CD14-positive monocyte (primary cell): Measurements from ENCODE around the gene JAKMIP2. TPM values are rescaled to one million over a fixed set of nuclear protein-coding genes. Genes with fewer than 3 reads are reported as not detected.

Source experiments
- DNase-seq, 3 donors: peaks; one replicate each; pipeline ENCODE4 v3.0.0-alpha.2; 2011 to 2022
- H2AFZ ChIP-seq: 2 replicates; pipeline ENCODE4 v1.6.0; 2012; ENCODE audit warnings: mild to moderate bottlenecking, low read depth, low read length, inconsistent platforms; ENCODE audit not compliant: insufficient read depth, poor library complexity, severe bottlenecking
- H3K27ac ChIP-seq, 2 donors: 1 replicate in 1 of 2; 2 replicates in 1 of 2; pipeline ENCODE4 v1.5.1; 2012 to 2013; ENCODE audit warnings: low read length in 2 of 2, control low read depth in 1 of 2, inconsistent platforms in 1 of 2, low read depth in 1 of 2, mild to moderate bottlenecking in 1 of 2
- H3K27me3 ChIP-seq, 2 donors: one replicate each; pipeline versions ENCODE4 v1.6.0 to v1.6.1; 2011 to 2013; ENCODE audit warnings: low read length in 2 of 2; ENCODE audit not compliant: control insufficient read depth in 2 of 2, insufficient read depth in 2 of 2
- H3K36me3 ChIP-seq, 2 donors: replicated peaks in 1 of 2; 1 replicate in 1 of 2; 2 replicates in 1 of 2; pipeline versions ENCODE4 v1.5.1 to v1.6.1; 2012 to 2013; ENCODE audit warnings: low read length in 2 of 2, control low read depth in 1 of 2, inconsistent platforms in 1 of 2, mild to moderate bottlenecking in 1 of 2; ENCODE audit not compliant: insufficient read depth in 2 of 2, control insufficient read depth in 1 of 2
- H3K4me1 ChIP-seq, 2 donors: 1 replicate in 1 of 2; 2 replicates in 1 of 2; pipeline versions ENCODE4 v1.5.1 to v1.6.1; 2012 to 2013; ENCODE audit warnings: low read length in 2 of 2, control low read depth in 1 of 2, inconsistent platforms in 1 of 2, mild to moderate bottlenecking in 1 of 2, moderate library complexity in 1 of 2; ENCODE audit not compliant: insufficient read depth in 2 of 2, control insufficient read depth in 1 of 2
- H3K4me2 ChIP-seq: replicated peaks from 2 replicates; pipeline ENCODE3; 2012; ENCODE audit warnings: low read length, moderate library complexity, mild to moderate bottlenecking; ENCODE audit not compliant: poor library complexity, severe bottlenecking; ENCODE audit errors: extremely low read depth
- H3K4me3 ChIP-seq, 3 experiments: fragments of 200-600 bp in 1 of 3; sonication (generic) in 1 of 3; replicated peaks in 1 of 3; 1 replicate in 2 of 3; 2 replicates in 1 of 3; pipeline ENCODE4 v1.5.1; 2011 to 2013; ENCODE audit warnings: low read length in 3 of 3, mild to moderate bottlenecking in 3 of 3, control low read depth in 2 of 3, low read depth in 2 of 3, inconsistent platforms in 1 of 3, moderate library complexity in 1 of 3
- H3K79me2 ChIP-seq: 2 replicates; pipeline ENCODE4 v1.6.0; 2012; ENCODE audit warnings: mild to moderate bottlenecking, control low read depth, inconsistent platforms, low read length, moderate library complexity; ENCODE audit not compliant: insufficient read depth
- H3K9ac ChIP-seq: 2 replicates; pipeline ENCODE4 v1.6.0; 2017; ENCODE audit warnings: low read length, mild to moderate bottlenecking; ENCODE audit not compliant: insufficient read depth, poor library complexity, severe bottlenecking
- H3K9me3 ChIP-seq, 2 donors: replicated peaks in 1 of 2; 1 replicate in 1 of 2; 2 replicates in 1 of 2; pipeline versions ENCODE4 v1.5.1 to v1.6.1; 2012 to 2013; ENCODE audit warnings: low read length in 2 of 2, control low read depth in 1 of 2; ENCODE audit not compliant: control insufficient read depth in 1 of 2, insufficient read depth in 1 of 2
- H4K20me1 ChIP-seq: 2 replicates; pipeline ENCODE4 v1.6.0; 2012; ENCODE audit warnings: mild to moderate bottlenecking, low read length, control low read depth, moderate library complexity; ENCODE audit not compliant: insufficient read depth
- H3K27ac Mint-ChIP-seq, 7 donors: one replicate each; pipeline ENCODE4 v1.8.0; 2020; ENCODE audit warnings: mild to moderate bottlenecking in 7 of 7, mixed read lengths in 7 of 7, moderate library complexity in 6 of 7, inconsistent platforms in 2 of 7
- H3K27me3 Mint-ChIP-seq, 3 donors: one replicate each; pipeline ENCODE4 v1.8.0; 2021 to 2022; ENCODE audit warnings: low read depth in 3 of 3, mild to moderate bottlenecking in 3 of 3, mixed read lengths in 3 of 3, moderate library complexity in 3 of 3, inconsistent platforms in 1 of 3
- H3K36me3 Mint-ChIP-seq, 2 donors: one replicate each; pipeline ENCODE4 v1.8.0; 2020; ENCODE audit warnings: mixed read lengths in 2 of 2, inconsistent platforms in 1 of 2, mild to moderate bottlenecking in 1 of 2
- H3K4me1 Mint-ChIP-seq: one replicate; pipeline ENCODE4 v1.8.0; 2020; ENCODE audit warnings: mild to moderate bottlenecking, mixed read lengths
- H3K4me3 Mint-ChIP-seq, 2 donors: one replicate each; pipeline ENCODE4 v1.8.0; 2020; ENCODE audit warnings: mild to moderate bottlenecking in 2 of 2, mixed read lengths in 2 of 2, moderate library complexity in 1 of 2
- H3K9me3 Mint-ChIP-seq, 7 donors: one replicate each; pipeline ENCODE4 v1.8.0; 2020 to 2022; ENCODE audit warnings: mixed read lengths in 7 of 7, mild to moderate bottlenecking in 6 of 7, moderate library complexity in 6 of 7, inconsistent platforms in 2 of 7
- CTCF ChIP-seq: fragments of 200-600 bp; IDR thresholded peaks from one replicate; pipeline ENCODE4 v1.8.0; 2022; ENCODE audit warnings: antibody characterized with exemption, mild to moderate bottlenecking
- WGBS: methylation state at CpG from one replicate; pipeline ENCODE4 v1.1.5; 2013; ENCODE audit warnings: missing lambda C conversion rate; ENCODE audit not compliant: insufficient coverage; 5-methylcytosine and 5-hydroxymethylcytosine counted together
- intact Hi-C, 2 donors: fragments of 100-400 bp; cut with micrococcal nuclease; formaldehyde crosslinking; loops; one replicate each; pipeline versions ENCODE4 v1.15.0 to v1.15.1; 2023
- polyA plus RNA-seq, 3 donors: library from polyadenylated mRNA; depleted of rRNA in 1 of 3; unstranded in 2 of 3; stranded (reverse) in 1 of 3; fragments of 300-500 nt in 2 of 3; fragments of >200 nt in 1 of 3; fragmentation: Illumina TruSeq in 2 of 3; gene quantifications; 1 replicate in 2 of 3; 2 replicates in 1 of 3; pipeline ENCODE4 v1.2.3, GENCODE V29; 2012 to 2021

JAKMIP2 gene
- polyA plus RNA-seq, 3 donors = 0.02 TPM; not detected in 2

GRCh38 chr5:147661541-147661940 is 121.0 kb downstream of the JAKMIP2 start:
- H3K4me1 Mint-ChIP-seq = no peaks in the 10 kb centered on the region
- no peaks in the 10 kb centered on the region for H3K36me3 Mint-ChIP-seq
- Histone ChIP-seq H3K9me3 (peaks cover 0 to 12% of the 10 kb centered on the region in 2 donors), H3K4me2 (no peak overlapping the region), H2AFZ (no peak overlapping the region), H3K27me3 (no peaks in the 10 kb centered on the region), H4K20me1 (no peaks in the 10 kb centered on the region), H3K36me3 (no peaks in the 10 kb centered on the region), H3K27ac (no peak overlapping the region), H3K4me1 (no peaks in the 10 kb centered on the region), H3K4me3 (no peak overlapping the region), H3K79me2 (no peaks in the 10 kb centered on the region), H3K9ac (no peak overlapping the region)
- H3K9me3 Mint-ChIP-seq = peaks cover 6 to 29% (median 10%) of the 10 kb centered on the region in 7 donors
- no peak for TF ChIP-seq CTCF
- H3K27ac Mint-ChIP-seq = no peak overlapping the region
- DNase-seq = no peak
- intact Hi-C loops = no loop called here
- H3K4me3 Mint-ChIP-seq = no peak overlapping the region
- H3K27me3 Mint-ChIP-seq = no peaks in the 10 kb centered on the region
- 100% methylated on average over 1 of the region's 5 CpGs for WGBS

- Histone ChIP-seq H4K20me1 (no peaks in the 10 kb centered on the region), H3K27me3 (no peaks in the 10 kb centered on the region), H3K4me1 (no peaks in the 10 kb centered on the region), H2AFZ (no peak overlapping the region), H3K36me3 (no peaks in the 10 kb centered on the region), H3K9ac (no peak overlapping the region), H3K4me3 (no peak overlapping the region), H3K79me2 (no peaks in the 10 kb centered on the region), H3K27ac (no peak overlapping the region), H3K9me3 (peaks cover 0 to 12% of the 10 kb centered on the region in 2 donors), H3K4me2 (no peak overlapping the region)
- TF ChIP-seq CTCF = no peak
- WGBS = 93% methylated on average over 6 of the region's 15 CpGs
- no peak for DNase-seq
- Mint-ChIP-seq H3K9me3 (peaks cover 8 to 30% (median 16%) of the 10 kb centered on the region in 7 donors), H3K27ac (no peak overlapping the region), H3K4me3 (no peak overlapping the region), H3K36me3 (no peaks in the 10 kb centered on the region), H3K4me1 (no peaks in the 10 kb centered on the region), H3K27me3 (no peaks in the 10 kb centered on the region)
- intact Hi-C loops = no loop called here
Measured at GRCh38 chr5:147659166-147659929, 123.2 kb downstream of the JAKMIP2 start.
